A549 (cell line): ENCODE results near the gene ARL15. TPM values are rescaled to one million over a fixed set of nuclear protein-coding genes. Genes with fewer than 3 reads are reported as not detected.

Source experiments
- ATAC-seq, 2 experiments: fragments of 200-7000 bp in 1 of 2; fragments of >200 bp in 1 of 2; cut with Nextera tagmentation in 1 of 2; cut with Tn5 transposase in 1 of 2; 3 replicates each; pipeline versions ENCODE4 v1.8.0 to v1.9.1; 2018 to 2020; ENCODE audit warnings: mild to moderate bottlenecking in 1 of 2, moderate library complexity in 1 of 2
- CTCF ChIA-PET: fragments of 300-600 bp; sonication (Branson Sonifier 250); formaldehyde crosslinking; extraction: SDS; loops from one replicate; lab custom pipeline; 2021; ENCODE audit warnings: antibody characterized with exemption, inconsistent platforms; lab: Yijun Ruan, JAX
- POLR2A ChIA-PET: fragments of 350-600 bp; formaldehyde crosslinking; extraction: SDS; loops from one replicate; lab custom pipeline; 2021; ENCODE audit warnings: antibody characterized with exemption, inconsistent platforms; lab: Yijun Ruan, JAX
- DNase-seq, 2 experiments: peaks; one replicate each; pipeline versions ENCODE4 v3.0.0 to v3.0.0-alpha.2; 2011 to 2016; ENCODE audit warnings: low read depth in 1 of 2, low spot score in 1 of 2
- FAIRE-seq: peaks from 2 replicates; lab custom pipeline; 2011; peaks lifted over from hg19 to GRCh38; lab: Jason Lieb, UNC
- H3K27ac ChIP-seq, 2 experiments: fragments of >200 bp; sonication (Bioruptor Twin); formaldehyde crosslinking; 3 replicates each; pipeline ENCODE4 v1.5.1; 2016 to 2017
- H3K4me1 ChIP-seq: fragments of >200 bp; sonication (Bioruptor Twin); formaldehyde crosslinking; 3 replicates; pipeline ENCODE4 v1.6.1; 2016
- H3K4me2 ChIP-seq: fragments of >200 bp; sonication (Bioruptor Twin); formaldehyde crosslinking; 3 replicates; pipeline ENCODE4 v1.6.1; 2016
- H3K4me3 ChIP-seq: fragments of >200 bp; sonication (Bioruptor Twin); formaldehyde crosslinking; 3 replicates; pipeline ENCODE4 v1.5.1; 2016
- H3K9me3 ChIP-seq: fragments of >200 bp; sonication (Bioruptor Twin); formaldehyde crosslinking; 3 replicates; pipeline ENCODE4 v1.6.1; 2016
- BHLHE40 ChIP-seq: IDR thresholded peaks from 2 replicates; pipeline ENCODE4 v1.6.1; 2012; ENCODE audit warnings: low read depth, low read length, inconsistent platforms
- CBX2 ChIP-seq: fragments of 200-600 bp; sonication (generic); IDR thresholded peaks from 2 replicates; pipeline ENCODE4 v1.6.1; 2016; ENCODE audit warnings: low read depth, mild to moderate bottlenecking, borderline replicate concordance
- CBX8 ChIP-seq: fragments of 200-600 bp; sonication (generic); IDR thresholded peaks from 2 replicates; pipeline ENCODE4 v1.6.1; 2016
- CEBPB ChIP-seq, 2 experiments: fragments of >200 bp in 1 of 2; sonication (Bioruptor Twin) in 1 of 2; formaldehyde crosslinking in 1 of 2; IDR thresholded peaks; 2 replicates each; pipeline ENCODE4 v1.6.1; 2012 to 2016
- CHD2 ChIP-seq: fragments of 150-350 bp; IDR thresholded peaks from 2 replicates; pipeline ENCODE4 v1.6.1; 2014; ENCODE audit warnings: low read length; ENCODE audit not compliant: partially characterized antibody
- EHF ChIP-seq: fragments of 250-450 bp; sonication (Bioruptor Pico); IDR thresholded peaks from 2 replicates; pipeline ENCODE4 v1.5.0; 2020; ENCODE audit warnings: mild to moderate bottlenecking
- ESRRA ChIP-seq: fragments of 150-350 bp; IDR thresholded peaks from 2 replicates; pipeline ENCODE4 v1.6.1; 2014; ENCODE audit warnings: mild to moderate bottlenecking, low read length, borderline replicate concordance
- FOSL2 ChIP-seq, 2 experiments: fragments of 450-650 bp in 1 of 2; fragments of >200 bp in 1 of 2; sonication (Bioruptor Twin) in 1 of 2; formaldehyde crosslinking; IDR thresholded peaks; 2 replicates each; pipeline versions ENCODE4 v1.5.0 to v1.6.1; 2016 to 2020; ENCODE audit warnings: mild to moderate bottlenecking in 1 of 2, moderate library complexity in 1 of 2
- FOXS1 ChIP-seq: fragments of 250-450 bp; sonication (Bioruptor Pico); IDR thresholded peaks from 2 replicates; pipeline ENCODE4 v1.5.0; 2020; ENCODE audit warnings: mild to moderate bottlenecking, moderate library complexity
- HEYL ChIP-seq: fragments of 250-450 bp; sonication (Bioruptor Pico); IDR thresholded peaks from 2 replicates; pipeline ENCODE4 v1.8.0; 2021; ENCODE audit warnings: mild to moderate bottlenecking, moderate library complexity
- HMGXB4 ChIP-seq: fragments of 250-450 bp; sonication (Bioruptor Pico); IDR thresholded peaks from 2 replicates; pipeline ENCODE4 v1.5.0; 2021; ENCODE audit warnings: mild to moderate bottlenecking, moderate library complexity, borderline replicate concordance
- HOXB13 ChIP-seq: fragments of 250-450 bp; sonication (Bioruptor Pico); IDR thresholded peaks from 2 replicates; pipeline ENCODE4 v1.5.0; 2020; ENCODE audit warnings: low read depth, mild to moderate bottlenecking, moderate library complexity
- JUN ChIP-seq, 2 experiments: fragments of >200 bp; sonication (Bioruptor Twin); formaldehyde crosslinking; IDR thresholded peaks; 2 replicates in 1 of 2; 3 replicates in 1 of 2; pipeline ENCODE4 v1.6.1; 2016 to 2017
- JUNB ChIP-seq: fragments of >200 bp; sonication (Bioruptor Twin); formaldehyde crosslinking; IDR thresholded peaks from 2 replicates; pipeline ENCODE4 v1.6.1; 2016
- KDM5A ChIP-seq: fragments of 200-600 bp; sonication (generic); IDR thresholded peaks from 2 replicates; pipeline ENCODE4 v1.6.1; 2016; ENCODE audit warnings: antibody characterized with exemption, mild to moderate bottlenecking
- MAZ ChIP-seq: fragments of 150-350 bp; IDR thresholded peaks from 2 replicates; pipeline ENCODE4 v1.6.1; 2014; ENCODE audit warnings: antibody characterized with exemption, low read depth, low read length, borderline replicate concordance
- PBX3 ChIP-seq: IDR thresholded peaks from 2 replicates; pipeline ENCODE4 v1.6.1; 2012
- PHF8 ChIP-seq: fragments of 200-600 bp; sonication (generic); IDR thresholded peaks from 2 replicates; pipeline ENCODE4 v1.6.1; 2016; ENCODE audit warnings: low read depth, mild to moderate bottlenecking, antibody characterized with exemption, moderate library complexity, borderline replicate concordance
- POLR2A ChIP-seq: IDR thresholded peaks from 2 replicates; pipeline ENCODE4 v1.6.1; 2012; ENCODE audit warnings: mild to moderate bottlenecking, low read length
- RARB ChIP-seq: fragments of 250-450 bp; sonication (Bioruptor Pico); IDR thresholded peaks from 2 replicates; pipeline ENCODE4 v1.8.0; 2021; ENCODE audit warnings: mild to moderate bottlenecking, moderate library complexity
- RFX5 ChIP-seq: fragments of 450-650 bp; IDR thresholded peaks from 2 replicates; pipeline ENCODE4 v1.7.1; 2014; ENCODE audit warnings: antibody characterized with exemption, mild to moderate bottlenecking, moderate library complexity
- RNF2 ChIP-seq: fragments of 200-600 bp; sonication (generic); IDR thresholded peaks from 2 replicates; pipeline ENCODE4 v1.6.1; 2016; ENCODE audit warnings: low read depth, mild to moderate bottlenecking, antibody characterized with exemption, moderate library complexity, borderline replicate concordance
- SMC3 ChIP-seq: fragments of >200 bp; sonication (Bioruptor Twin); formaldehyde crosslinking; IDR thresholded peaks from 3 replicates; pipeline ENCODE4 v1.6.1; 2018; ENCODE audit warnings: inconsistent platforms
- SREBF2 ChIP-seq: fragments of 450-650 bp; IDR thresholded peaks from 2 replicates; pipeline ENCODE4 v1.6.1; 2014; ENCODE audit warnings: mild to moderate bottlenecking, moderate library complexity
- USF2 ChIP-seq: fragments of 450-650 bp; IDR thresholded peaks from 2 replicates; pipeline ENCODE4 v1.6.1; 2014; ENCODE audit warnings: antibody characterized with exemption
- ZC3H11A ChIP-seq: fragments of 450-650 bp; IDR thresholded peaks from 2 replicates; pipeline ENCODE4 v1.6.1; 2014; ENCODE audit warnings: antibody characterized with exemption, mild to moderate bottlenecking
- ZFP36 ChIP-seq: fragments of 450-650 bp; IDR thresholded peaks from 2 replicates; pipeline ENCODE4 v1.6.1; 2014; ENCODE audit warnings: borderline replicate concordance; ENCODE audit not compliant: partially characterized antibody
- WGBS: methylation state at CpG from one replicate; pipeline ENCODE4 v1.1.6; 2017; ENCODE audit errors: missing lambda C conversion rate; 5-methylcytosine and 5-hydroxymethylcytosine counted together
- polyA plus RNA-seq, 4 experiments: library from polyadenylated mRNA; depleted of rRNA in 3 of 4; stranded (reverse); fragments of >200 nt; fragmentation: RNase III in 1 of 4; extraction: RNeasy Plus Mini Kit Qiagen cat#74134 plus additional on column Dnase treatment in 1 of 4; gene quantifications; 2 replicates in 3 of 4; 3 replicates in 1 of 4; pipeline ENCODE4 v1.2.3, GENCODE V29; 2011 to 2017
- TF ChIP-seq, protein P1 (sequence below): fragments of 200-600 bp; sonication (generic); IDR thresholded peaks from 2 replicates; pipeline ENCODE4 v1.6.1; 2016; ENCODE audit warnings: antibody characterized with exemption, mild to moderate bottlenecking, moderate library complexity
- TF ChIP-seq, protein P2 (sequence below): fragments of 250-450 bp; sonication (Bioruptor Pico); IDR thresholded peaks from 2 replicates; pipeline ENCODE4 v1.5.0; 2020; ENCODE audit warnings: low read depth, mild to moderate bottlenecking, moderate library complexity
- TF ChIP-seq, protein P3 (sequence below): fragments of >200 bp; sonication (Bioruptor Twin); formaldehyde crosslinking; IDR thresholded peaks from 3 replicates; pipeline ENCODE4 v1.5.1; 2016

Gene ARL15
- polyA plus RNA-seq, 2 of the 4 experiments (the other 2 are of a cell fraction), result 11.8 to 12.1 TPM

GRCh38 chr5:54301849-54302248 lies 8.5 kb downstream of the ARL15 start:
- FAIRE-seq, result no peak
- Histone ChIP-seq H3K4me2 (no peak overlapping the region), H3K9me3 (no peaks in the 10 kb centered on the region), H3K4me3 (no peak overlapping the region), H3K27ac (no peak overlapping the region), H3K4me1 (no peaks in the 10 kb centered on the region)
- ChIA-PET POLR2A (interaction anchor here (1.6 kb wide), 1 partner anchor 8 kb away, joined by 7 read pairs; the partner anchor contains the start of gene ARL15), CTCF (no interaction called here)
- WGBS, result 89% methylated on average over 1 of the region's 1 CpG
- ATAC-seq, result no peak
- no peak for DNase-seq
- TF ChIP-seq ZFP36, result no peak
- TF ChIP-seq JUNB, result no peak
- no peak for TF ChIP-seq USF2
- no peak for TF ChIP-seq PBX3
- TF ChIP-seq PHF8, result no peak
- no peak for TF ChIP-seq JUN (IDR thresholded peaks at IDR 0.05)
- no peak for TF ChIP-seq BHLHE40
- TF ChIP-seq EHF (CRISPR knock-in tag), result no peak
- no peak for TF ChIP-seq CBX2
- no peak for TF ChIP-seq FOSL2 (IDR thresholded peaks at IDR 0.05)
- TF ChIP-seq FOSL2 (CRISPR knock-in tag; IDR thresholded peaks at IDR 0.05), result no peak
- TF ChIP-seq, protein P1, sequence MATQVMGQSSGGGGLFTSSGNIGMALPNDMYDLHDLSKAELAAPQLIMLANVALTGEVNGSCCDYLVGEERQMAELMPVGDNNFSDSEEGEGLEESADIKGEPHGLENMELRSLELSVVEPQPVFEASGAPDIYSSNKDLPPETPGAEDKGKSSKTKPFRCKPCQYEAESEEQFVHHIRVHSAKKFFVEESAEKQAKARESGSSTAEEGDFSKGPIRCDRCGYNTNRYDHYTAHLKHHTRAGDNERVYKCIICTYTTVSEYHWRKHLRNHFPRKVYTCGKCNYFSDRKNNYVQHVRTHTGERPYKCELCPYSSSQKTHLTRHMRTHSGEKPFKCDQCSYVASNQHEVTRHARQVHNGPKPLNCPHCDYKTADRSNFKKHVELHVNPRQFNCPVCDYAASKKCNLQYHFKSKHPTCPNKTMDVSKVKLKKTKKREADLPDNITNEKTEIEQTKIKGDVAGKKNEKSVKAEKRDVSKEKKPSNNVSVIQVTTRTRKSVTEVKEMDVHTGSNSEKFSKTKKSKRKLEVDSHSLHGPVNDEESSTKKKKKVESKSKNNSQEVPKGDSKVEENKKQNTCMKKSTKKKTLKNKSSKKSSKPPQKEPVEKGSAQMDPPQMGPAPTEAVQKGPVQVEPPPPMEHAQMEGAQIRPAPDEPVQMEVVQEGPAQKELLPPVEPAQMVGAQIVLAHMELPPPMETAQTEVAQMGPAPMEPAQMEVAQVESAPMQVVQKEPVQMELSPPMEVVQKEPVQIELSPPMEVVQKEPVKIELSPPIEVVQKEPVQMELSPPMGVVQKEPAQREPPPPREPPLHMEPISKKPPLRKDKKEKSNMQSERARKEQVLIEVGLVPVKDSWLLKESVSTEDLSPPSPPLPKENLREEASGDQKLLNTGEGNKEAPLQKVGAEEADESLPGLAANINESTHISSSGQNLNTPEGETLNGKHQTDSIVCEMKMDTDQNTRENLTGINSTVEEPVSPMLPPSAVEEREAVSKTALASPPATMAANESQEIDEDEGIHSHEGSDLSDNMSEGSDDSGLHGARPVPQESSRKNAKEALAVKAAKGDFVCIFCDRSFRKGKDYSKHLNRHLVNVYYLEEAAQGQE, result no peak
- TF ChIP-seq FOXS1, result no peak
- TF ChIP-seq KDM5A, result no peak
- no peak for TF ChIP-seq CHD2
- TF ChIP-seq, protein P2, sequence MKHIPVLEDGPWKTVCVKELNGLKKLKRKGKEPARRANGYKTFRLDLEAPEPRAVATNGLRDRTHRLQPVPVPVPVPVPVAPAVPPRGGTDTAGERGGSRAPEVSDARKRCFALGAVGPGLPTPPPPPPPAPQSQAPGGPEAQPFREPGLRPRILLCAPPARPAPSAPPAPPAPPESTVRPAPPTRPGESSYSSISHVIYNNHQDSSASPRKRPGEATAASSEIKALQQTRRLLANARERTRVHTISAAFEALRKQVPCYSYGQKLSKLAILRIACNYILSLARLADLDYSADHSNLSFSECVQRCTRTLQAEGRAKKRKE (CRISPR knock-in tag), result no peak
- no peak for TF ChIP-seq ZC3H11A
- TF ChIP-seq HMGXB4 (CRISPR knock-in tag), result no peak

GRCh38 chr5:54301220-54301619 lies 9.2 kb downstream of the ARL15 start:
- ATAC-seq, result no peak
- Histone ChIP-seq H3K4me2 (no peak overlapping the region), H3K4me3 (no peak overlapping the region), H3K9me3 (no peaks in the 10 kb centered on the region), H3K4me1 (no peaks in the 10 kb centered on the region), H3K27ac (no peak overlapping the region)
- ChIA-PET CTCF (interaction anchor here (1.5 kb wide), 1 partner anchor 17 kb away, joined by 4 read pairs; no protein-coding TSS in a partner anchor), POLR2A (interaction anchor here (1.6 kb wide), 1 partner anchor 9 kb away, joined by 7 read pairs; the partner anchor contains the start of gene ARL15)
- FAIRE-seq, result no peak
- DNase-seq, result no peak
- 35% methylated on average over 2 of the region's 2 CpGs for WGBS
- TF ChIP-seq SREBF2, result no peak
- no peak for TF ChIP-seq CBX2
- no peak for TF ChIP-seq FOXS1
- TF ChIP-seq HEYL (CRISPR knock-in tag), result no peak
- TF ChIP-seq RNF2, result no peak
- TF ChIP-seq CEBPB (IDR thresholded peaks at IDR 0.05), result no peak
- no peak for TF ChIP-seq POLR2A
- no peak for TF ChIP-seq SMC3
- TF ChIP-seq RFX5, result no peak
- TF ChIP-seq HOXB13 (CRISPR knock-in tag), result no peak
- TF ChIP-seq, protein P3, sequence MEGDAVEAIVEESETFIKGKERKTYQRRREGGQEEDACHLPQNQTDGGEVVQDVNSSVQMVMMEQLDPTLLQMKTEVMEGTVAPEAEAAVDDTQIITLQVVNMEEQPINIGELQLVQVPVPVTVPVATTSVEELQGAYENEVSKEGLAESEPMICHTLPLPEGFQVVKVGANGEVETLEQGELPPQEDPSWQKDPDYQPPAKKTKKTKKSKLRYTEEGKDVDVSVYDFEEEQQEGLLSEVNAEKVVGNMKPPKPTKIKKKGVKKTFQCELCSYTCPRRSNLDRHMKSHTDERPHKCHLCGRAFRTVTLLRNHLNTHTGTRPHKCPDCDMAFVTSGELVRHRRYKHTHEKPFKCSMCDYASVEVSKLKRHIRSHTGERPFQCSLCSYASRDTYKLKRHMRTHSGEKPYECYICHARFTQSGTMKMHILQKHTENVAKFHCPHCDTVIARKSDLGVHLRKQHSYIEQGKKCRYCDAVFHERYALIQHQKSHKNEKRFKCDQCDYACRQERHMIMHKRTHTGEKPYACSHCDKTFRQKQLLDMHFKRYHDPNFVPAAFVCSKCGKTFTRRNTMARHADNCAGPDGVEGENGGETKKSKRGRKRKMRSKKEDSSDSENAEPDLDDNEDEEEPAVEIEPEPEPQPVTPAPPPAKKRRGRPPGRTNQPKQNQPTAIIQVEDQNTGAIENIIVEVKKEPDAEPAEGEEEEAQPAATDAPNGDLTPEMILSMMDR, result no peak
- no peak for TF ChIP-seq MAZ
- no peak for TF ChIP-seq RARB (CRISPR knock-in tag)
- TF ChIP-seq ESRRA, result no peak
- no peak for TF ChIP-seq CBX8
